ENCODE data around the gene NPAS3.

Gene NPAS3

DNA sequence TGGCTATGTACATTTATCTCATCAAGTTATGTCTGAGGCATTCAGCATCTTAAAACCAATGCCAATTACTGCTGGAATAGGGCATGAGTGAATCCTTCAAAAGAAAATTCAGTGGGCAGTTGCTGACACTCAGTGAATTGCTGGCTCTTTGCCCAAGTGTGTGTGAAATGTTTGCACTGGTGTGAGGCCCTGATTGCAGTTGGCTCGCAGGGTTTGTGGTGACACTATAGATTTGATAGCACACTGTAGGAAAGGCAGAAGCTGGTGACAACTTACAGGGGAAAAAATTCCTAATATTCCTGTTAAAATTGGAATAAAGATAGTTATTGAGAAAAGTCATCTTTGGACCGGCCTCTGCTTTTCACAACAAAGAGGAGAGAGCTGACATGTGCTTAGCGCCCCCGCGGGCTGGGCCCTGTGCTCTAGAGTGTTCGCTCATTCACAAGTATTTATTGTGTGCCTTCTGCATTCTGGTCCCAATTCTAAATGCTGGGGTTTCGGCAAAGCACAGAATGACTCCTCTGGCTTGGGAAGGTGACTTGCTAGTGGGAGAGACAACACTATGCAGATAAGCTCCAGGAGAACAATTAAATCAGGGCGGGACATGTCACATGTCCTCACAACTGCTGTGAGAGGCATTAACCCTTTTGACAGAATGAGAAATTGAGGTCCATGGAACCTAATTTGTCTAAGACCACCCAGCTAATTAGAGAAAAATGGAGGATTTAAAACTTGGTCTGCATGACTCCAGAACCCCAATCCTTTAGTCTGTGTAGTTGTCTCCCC is 418.7 kb downstream of the NPAS3 start:
- no peak for DNase-seq (ENCODE audit: low read depth, low spot score)
- no peak overlapping the region for H3K27ac ChIP-seq
- TF ChIP-seq FOXP2 (optimal IDR thresholded peaks at IDR 0.05; ENCODE audit: control extremely low read depth, extremely low read length, insufficient read depth) (no peak), POLR2AphosphoS5 (IDR thresholded peaks at IDR 0.05; ENCODE audit: borderline replicate concordance, low read depth, low read length) (no peak), EZH2 (IDR thresholded peaks at IDR 0.05) (no peak)
- no peaks in the 10 kb centered on the region for H3K36me3 ChIP-seq (ENCODE audit: insufficient read depth, low read length)
- no peaks in the 10 kb centered on the region for H3K9me3 ChIP-seq (ENCODE audit: low read depth, low read length)
- H3K9ac ChIP-seq (ENCODE audit: insufficient read length): no peak overlapping the region
- H3K4me3 ChIP-seq: no peak overlapping the region

DNA sequence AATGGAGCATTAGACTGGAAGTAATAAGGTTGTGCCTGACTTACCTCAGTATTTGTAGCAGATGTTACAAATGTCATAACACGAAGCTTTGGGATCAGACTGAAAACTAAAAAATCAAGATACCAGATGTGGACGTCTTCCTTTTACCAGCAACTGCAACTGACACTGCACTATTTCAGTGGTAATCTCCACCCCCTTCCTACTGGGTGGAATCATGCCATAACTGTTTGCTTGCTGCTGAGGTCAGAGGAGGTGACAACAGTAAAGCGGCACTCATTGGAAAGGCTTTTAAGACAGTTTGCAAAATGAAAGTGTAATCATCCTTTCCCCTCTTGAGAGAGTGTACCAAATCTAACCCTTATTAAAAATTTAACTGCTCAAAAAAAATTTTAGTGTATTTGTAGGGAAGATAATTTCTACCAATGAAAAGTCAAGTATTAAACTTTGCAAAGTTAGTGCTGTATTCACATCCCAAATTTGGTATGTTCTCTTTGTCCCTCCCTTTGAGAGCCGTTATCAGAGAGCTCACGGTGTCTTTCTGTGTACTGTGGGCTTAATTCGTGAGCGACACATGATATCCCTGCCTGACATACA is 420.7 kb downstream of the NPAS3 start:
- H3K4me3 ChIP-seq: no peak overlapping the region
- H3K36me3 ChIP-seq (ENCODE audit: insufficient read depth, low read length): no peaks in the 10 kb centered on the region
- no peaks in the 10 kb centered on the region for H3K9me3 ChIP-seq (ENCODE audit: low read depth, low read length)
- H3K9ac ChIP-seq (ENCODE audit: insufficient read length): no peak overlapping the region
- no peak overlapping the region for H3K27ac ChIP-seq
- TF ChIP-seq FOXP2 (optimal IDR thresholded peaks at IDR 0.05; ENCODE audit: control extremely low read depth, extremely low read length, insufficient read depth) (no peak), EZH2 (IDR thresholded peaks at IDR 0.05) (no peak), POLR2AphosphoS5 (IDR thresholded peaks at IDR 0.05; ENCODE audit: borderline replicate concordance, low read depth, low read length) (no peak)
- DNase-seq (ENCODE audit: low read depth, low spot score): no peak

GRCh38 chr14:33362934-33363333 is 424.3 kb downstream of the NPAS3 start:
- no peak for TF ChIP-seq EZH2 (IDR thresholded peaks at IDR 0.05)
- no peak for TF ChIP-seq FOXP2 (optimal IDR thresholded peaks at IDR 0.05; ENCODE audit: control extremely low read depth, extremely low read length, insufficient read depth)
- H3K4me3 ChIP-seq: no peak overlapping the region
- no peaks in the 10 kb centered on the region for H3K36me3 ChIP-seq (ENCODE audit: insufficient read depth, low read length)
- no peak for DNase-seq (ENCODE audit: low read depth, low spot score)
- H3K9me3 ChIP-seq (ENCODE audit: low read depth, low read length): no peaks in the 10 kb centered on the region
- no peak overlapping the region for H3K27ac ChIP-seq
- H3K9ac ChIP-seq (ENCODE audit: insufficient read length): no peak overlapping the region

- H3K9me3 ChIP-seq (ENCODE audit: low read depth, low read length): no peaks in the 10 kb centered on the region
- no peak overlapping the region for H3K4me3 ChIP-seq
- H3K27ac ChIP-seq: no peak overlapping the region
- DNase-seq (ENCODE audit: low read depth, low spot score): no peak
- H3K36me3 ChIP-seq (ENCODE audit: insufficient read depth, low read length): no peaks in the 10 kb centered on the region
- TF ChIP-seq EZH2 (IDR thresholded peaks at IDR 0.05): no peak
- no peak for TF ChIP-seq POLR2AphosphoS5 (IDR thresholded peaks at IDR 0.05; ENCODE audit: borderline replicate concordance, low read depth, low read length)
- no peak overlapping the region for H3K9ac ChIP-seq (ENCODE audit: insufficient read length)
Observed at GRCh38 chr14:33363682-33364081, 425.0 kb downstream of the NPAS3 start.

DNA sequence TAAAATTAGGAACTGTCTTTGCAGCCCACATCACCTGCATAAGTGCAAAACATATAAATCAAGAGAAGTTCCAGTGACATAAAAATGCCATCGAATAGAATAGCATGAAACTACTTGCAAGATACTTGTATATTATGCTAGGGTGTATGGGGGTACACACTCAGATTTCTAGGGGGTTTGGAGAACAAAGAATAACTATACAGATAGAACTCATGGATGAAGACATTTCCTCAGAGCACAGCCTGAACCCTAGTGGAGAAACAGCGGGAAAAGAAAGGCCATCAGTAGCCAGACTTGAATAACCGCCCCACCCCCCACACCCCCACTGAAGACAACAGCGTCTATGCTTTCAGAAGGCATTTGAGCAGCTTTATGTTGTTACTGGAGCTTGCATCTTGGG is 425.8 kb downstream of the NPAS3 start:
- no peaks in the 10 kb centered on the region for H3K36me3 ChIP-seq (ENCODE audit: insufficient read depth, low read length)
- no peak overlapping the region for H3K27ac ChIP-seq
- no peak overlapping the region for H3K9ac ChIP-seq (ENCODE audit: insufficient read length)
- H3K4me3 ChIP-seq: no peak overlapping the region
- no peaks in the 10 kb centered on the region for H3K9me3 ChIP-seq (ENCODE audit: low read depth, low read length)
- DNase-seq (ENCODE audit: low read depth, low spot score): no peak
- TF ChIP-seq FOXP2 (optimal IDR thresholded peaks at IDR 0.05; ENCODE audit: control extremely low read depth, extremely low read length, insufficient read depth) (no peak), POLR2AphosphoS5 (IDR thresholded peaks at IDR 0.05; ENCODE audit: borderline replicate concordance, low read depth, low read length) (no peak), EZH2 (IDR thresholded peaks at IDR 0.05) (no peak)

DNA sequence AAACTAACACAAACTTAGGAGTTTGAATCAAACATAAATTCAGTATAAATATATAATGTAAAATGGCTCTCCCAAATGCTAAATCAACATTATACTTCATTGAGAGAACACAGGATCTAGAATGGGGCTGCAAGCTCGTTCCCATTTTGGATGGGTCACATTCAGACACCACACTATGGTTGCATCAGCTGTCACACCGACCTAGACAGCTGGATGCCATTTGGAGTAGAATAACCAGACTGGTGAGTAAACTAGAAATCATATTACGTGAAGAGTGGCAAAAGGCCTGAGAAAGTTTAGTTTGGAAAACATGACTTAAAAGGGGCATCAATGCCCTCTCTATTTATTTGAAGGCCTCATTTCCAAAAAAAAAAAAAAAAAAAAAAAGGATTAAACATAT is 430.4 kb downstream of the NPAS3 start:
- no peak overlapping the region for H3K9ac ChIP-seq (ENCODE audit: insufficient read length)
- no peaks in the 10 kb centered on the region for H3K9me3 ChIP-seq (ENCODE audit: low read depth, low read length)
- H3K27ac ChIP-seq: no peak overlapping the region
- DNase-seq (ENCODE audit: low read depth, low spot score): no peak
- H3K4me3 ChIP-seq: no peak overlapping the region
- no peaks in the 10 kb centered on the region for H3K36me3 ChIP-seq (ENCODE audit: insufficient read depth, low read length)
- no peak for TF ChIP-seq EZH2 (IDR thresholded peaks at IDR 0.05)
- TF ChIP-seq FOXP2 (optimal IDR thresholded peaks at IDR 0.05; ENCODE audit: control extremely low read depth, extremely low read length, insufficient read depth): no peak
- TF ChIP-seq POLR2AphosphoS5 (IDR thresholded peaks at IDR 0.05; ENCODE audit: borderline replicate concordance, low read depth, low read length): no peak

DNA sequence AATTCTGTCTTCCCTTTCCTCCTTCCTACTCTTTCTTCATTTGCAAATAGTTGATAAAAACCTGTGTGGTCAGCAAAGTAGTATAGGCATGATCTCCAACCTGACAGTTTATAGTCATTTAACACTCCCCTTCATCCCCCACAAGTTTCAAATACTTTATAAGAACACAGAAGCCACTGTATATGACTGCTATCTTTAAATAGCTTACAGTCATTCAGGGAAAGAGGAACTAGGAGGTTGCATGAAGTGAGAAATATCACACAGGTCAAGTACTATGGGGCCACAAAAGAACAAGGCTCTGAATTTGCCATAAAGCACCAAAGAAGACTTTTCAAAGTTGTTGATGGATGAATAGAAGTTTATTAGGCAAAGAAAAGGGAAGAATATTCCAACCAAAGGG is 431.3 kb downstream of the NPAS3 start:
- Histone ChIP-seq H3K27ac (no peak overlapping the region), H3K9me3 (ENCODE audit: low read depth, low read length) (no peaks in the 10 kb centered on the region), H3K36me3 (ENCODE audit: insufficient read depth, low read length) (no peaks in the 10 kb centered on the region), H3K9ac (ENCODE audit: insufficient read length) (no peak overlapping the region), H3K4me3 (no peak overlapping the region)
- DNase-seq (ENCODE audit: low read depth, low spot score): no peak
- TF ChIP-seq EZH2 (IDR thresholded peaks at IDR 0.05) (no peak), FOXP2 (optimal IDR thresholded peaks at IDR 0.05; ENCODE audit: control extremely low read depth, extremely low read length, insufficient read depth) (no peak), POLR2AphosphoS5 (IDR thresholded peaks at IDR 0.05; ENCODE audit: borderline replicate concordance, low read depth, low read length) (no peak)

GRCh38 chr14:33370426-33370825 is 431.7 kb downstream of the NPAS3 start:
- Histone ChIP-seq H3K27ac (no peak overlapping the region), H3K9ac (ENCODE audit: insufficient read length) (no peak overlapping the region)
- TF ChIP-seq FOXP2 (optimal IDR thresholded peaks at IDR 0.05; ENCODE audit: control extremely low read depth, extremely low read length, insufficient read depth): no peak
- no peak for TF ChIP-seq EZH2 (IDR thresholded peaks at IDR 0.05)
- TF ChIP-seq POLR2AphosphoS5 (IDR thresholded peaks at IDR 0.05; ENCODE audit: borderline replicate concordance, low read depth, low read length): no peak

DNA sequence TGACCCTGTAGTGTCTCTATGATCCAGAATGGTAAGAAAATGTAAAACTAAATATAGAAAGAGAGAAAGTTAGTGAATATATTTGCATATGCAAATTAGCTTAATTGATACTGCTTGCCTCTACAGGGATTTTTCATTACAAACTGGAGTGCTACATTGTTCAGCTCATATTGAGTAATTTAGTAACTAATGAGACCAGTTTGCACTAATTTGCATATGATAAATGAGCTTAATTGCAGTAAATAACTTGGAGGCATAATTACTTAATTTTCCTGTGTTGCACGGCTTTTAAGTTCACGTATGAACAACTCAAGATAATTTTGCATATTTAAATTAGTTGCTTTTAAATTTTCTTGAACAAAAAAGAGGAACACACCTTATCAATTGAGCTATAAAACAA is 436.5 kb downstream of the NPAS3 start:
- Histone ChIP-seq H3K9ac (ENCODE audit: insufficient read length) (no peak overlapping the region), H3K9me3 (ENCODE audit: low read depth, low read length) (no peaks in the 10 kb centered on the region), H3K36me3 (ENCODE audit: insufficient read depth, low read length) (no peaks in the 10 kb centered on the region), H3K27ac (no peak overlapping the region), H3K4me3 (no peak overlapping the region)
- no peak for TF ChIP-seq FOXP2 (optimal IDR thresholded peaks at IDR 0.05; ENCODE audit: control extremely low read depth, extremely low read length, insufficient read depth)
- TF ChIP-seq POLR2AphosphoS5 (IDR thresholded peaks at IDR 0.05; ENCODE audit: borderline replicate concordance, low read depth, low read length): no peak
- TF ChIP-seq EZH2 (IDR thresholded peaks at IDR 0.05): no peak
- no peak for DNase-seq (ENCODE audit: low read depth, low spot score)

More at GRCh38 chr14:33370426-33370825, 431.7 kb downstream of the NPAS3 start:
- Histone ChIP-seq H3K4me3 (no peak overlapping the region), H3K36me3 (ENCODE audit: insufficient read depth, low read length) (no peaks in the 10 kb centered on the region), H3K9me3 (ENCODE audit: low read depth, low read length) (no peaks in the 10 kb centered on the region)
- no peak for DNase-seq (ENCODE audit: low read depth, low spot score)
